Measurements from ENCODE around the gene ANKMY2.
A peak's percentile ranks its signal among the peaks of the same experiment; 100 is the strongest.

ANKMY2 gene

DNA sequence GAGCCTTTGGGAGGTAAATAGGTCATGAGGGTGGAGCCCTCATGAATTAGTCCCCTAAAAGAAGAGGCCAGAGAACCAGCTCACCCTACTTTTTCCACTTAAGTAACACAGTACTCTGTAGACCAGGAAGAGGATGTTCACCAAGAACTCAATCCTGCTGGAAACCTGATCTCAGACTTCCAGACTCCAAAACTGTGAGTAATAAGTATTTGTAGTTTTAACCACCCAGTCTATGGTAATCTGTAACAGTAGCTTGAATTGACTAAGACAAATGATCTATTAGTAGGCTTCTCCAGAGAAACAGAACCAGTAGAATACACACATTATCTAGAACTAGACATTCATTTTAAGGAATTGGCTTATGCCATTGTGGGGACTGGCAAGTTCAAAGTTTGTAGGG lies 51.5 kb downstream of the ANKMY2 start:
- no peak for DNase-seq

DNA sequence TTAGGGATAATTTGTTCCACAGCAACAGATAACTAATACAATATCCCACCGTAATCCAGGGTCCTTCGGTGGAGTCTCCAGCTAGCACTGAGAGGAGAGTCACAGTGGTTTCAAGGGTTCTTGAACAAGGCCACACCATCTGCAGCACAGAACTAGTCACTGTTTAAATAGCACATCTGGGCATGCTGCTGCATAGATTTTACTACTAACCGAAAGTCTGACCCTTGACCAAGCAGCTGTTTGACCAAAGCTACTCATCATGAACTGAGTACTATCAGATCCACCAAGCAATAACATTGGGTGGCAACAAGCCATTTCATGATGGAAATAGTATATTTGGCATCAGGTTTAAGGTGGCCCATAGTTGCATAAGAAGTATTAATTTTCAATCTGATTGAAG lies 53.2 kb downstream of the ANKMY2 start:
- H3K36me3 ChIP-seq: no peaks in the 10 kb centered on the region
- no peaks in the 10 kb centered on the region; the same call in 1 of the 2 replicates for H3K4me1 ChIP-seq
- H3K27me3 ChIP-seq: no peaks in the 10 kb centered on the region
- TF ChIP-seq, protein P1, sequence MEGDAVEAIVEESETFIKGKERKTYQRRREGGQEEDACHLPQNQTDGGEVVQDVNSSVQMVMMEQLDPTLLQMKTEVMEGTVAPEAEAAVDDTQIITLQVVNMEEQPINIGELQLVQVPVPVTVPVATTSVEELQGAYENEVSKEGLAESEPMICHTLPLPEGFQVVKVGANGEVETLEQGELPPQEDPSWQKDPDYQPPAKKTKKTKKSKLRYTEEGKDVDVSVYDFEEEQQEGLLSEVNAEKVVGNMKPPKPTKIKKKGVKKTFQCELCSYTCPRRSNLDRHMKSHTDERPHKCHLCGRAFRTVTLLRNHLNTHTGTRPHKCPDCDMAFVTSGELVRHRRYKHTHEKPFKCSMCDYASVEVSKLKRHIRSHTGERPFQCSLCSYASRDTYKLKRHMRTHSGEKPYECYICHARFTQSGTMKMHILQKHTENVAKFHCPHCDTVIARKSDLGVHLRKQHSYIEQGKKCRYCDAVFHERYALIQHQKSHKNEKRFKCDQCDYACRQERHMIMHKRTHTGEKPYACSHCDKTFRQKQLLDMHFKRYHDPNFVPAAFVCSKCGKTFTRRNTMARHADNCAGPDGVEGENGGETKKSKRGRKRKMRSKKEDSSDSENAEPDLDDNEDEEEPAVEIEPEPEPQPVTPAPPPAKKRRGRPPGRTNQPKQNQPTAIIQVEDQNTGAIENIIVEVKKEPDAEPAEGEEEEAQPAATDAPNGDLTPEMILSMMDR (IDR thresholded peaks at IDR 0.05; ENCODE audit: low read depth, low read length): no peak
- no peak for DNase-seq
- H3K4me3 ChIP-seq (ENCODE audit: low read depth, low read length): no peak overlapping the region
- H3K9me3 ChIP-seq: no peaks in the 10 kb centered on the region

More for the DNA sequence above, 51.5 kb downstream of the ANKMY2 start:
- H3K4me1 ChIP-seq: no peaks in the 10 kb centered on the region
- H3K27me3 ChIP-seq: no peaks in the 10 kb centered on the region
- TF ChIP-seq, protein P1 (IDR thresholded peaks at IDR 0.05; ENCODE audit: low read depth, low read length): no peak
- H3K4me3 ChIP-seq (ENCODE audit: low read depth, low read length): no peak overlapping the region
- H3K9me3 ChIP-seq: no peaks in the 10 kb centered on the region
- H3K36me3 ChIP-seq: no peaks in the 10 kb centered on the region

DNA sequence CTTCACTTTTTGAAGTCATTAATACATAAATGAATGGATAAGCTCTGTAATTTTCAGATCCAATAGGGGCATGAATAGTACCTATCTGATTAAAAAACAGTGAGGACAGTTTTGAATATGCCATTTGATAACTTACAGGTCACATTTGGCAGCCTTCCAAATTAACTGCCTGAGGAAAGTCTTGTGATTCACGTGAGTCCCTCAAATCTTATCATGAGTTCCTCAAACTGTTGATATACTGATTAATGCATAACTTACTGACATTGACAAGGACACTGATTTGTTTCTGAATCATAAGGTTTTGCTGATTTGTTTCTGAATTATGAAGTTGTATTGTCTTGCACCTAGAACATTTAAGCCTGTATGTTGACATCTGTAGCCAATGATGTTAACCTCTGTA lies 55.1 kb downstream of the ANKMY2 start:
- Histone ChIP-seq H3K36me3 (no peaks in the 10 kb centered on the region), H3K4me3 (ENCODE audit: low read depth, low read length) (no peak overlapping the region), H3K4me1 (no peaks in the 10 kb centered on the region; the same call in 1 of the 2 replicates), H3K9me3 (no peaks in the 10 kb centered on the region), H3K27me3 (no peaks in the 10 kb centered on the region)
- TF ChIP-seq, protein P1 (IDR thresholded peaks at IDR 0.05; ENCODE audit: low read depth, low read length): no peak
- no peak for DNase-seq

DNA sequence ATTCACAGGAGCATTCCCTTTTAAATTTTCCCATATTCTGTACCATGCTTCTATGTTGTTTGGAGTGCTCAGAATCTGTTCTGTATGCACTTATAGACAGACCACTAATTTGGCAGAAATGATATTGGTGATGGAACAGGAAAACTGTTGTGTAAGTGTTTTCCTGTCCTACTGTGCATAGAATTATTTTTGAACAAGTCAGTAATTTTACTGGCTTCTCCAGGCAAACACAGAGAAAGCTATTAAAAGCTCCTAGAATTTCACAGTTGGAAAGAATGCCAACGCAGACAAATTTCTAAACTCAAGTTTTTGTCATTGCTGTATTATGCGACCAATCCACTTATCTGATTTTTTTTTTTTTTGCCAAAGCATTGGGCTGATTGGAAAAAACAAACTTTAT lies 55.7 kb downstream of the ANKMY2 start:
- Histone ChIP-seq H3K4me3 (ENCODE audit: low read depth, low read length) (no peak overlapping the region), H3K4me1 (no peaks in the 10 kb centered on the region; the same call in 1 of the 2 replicates)
- no peak for DNase-seq

DNA sequence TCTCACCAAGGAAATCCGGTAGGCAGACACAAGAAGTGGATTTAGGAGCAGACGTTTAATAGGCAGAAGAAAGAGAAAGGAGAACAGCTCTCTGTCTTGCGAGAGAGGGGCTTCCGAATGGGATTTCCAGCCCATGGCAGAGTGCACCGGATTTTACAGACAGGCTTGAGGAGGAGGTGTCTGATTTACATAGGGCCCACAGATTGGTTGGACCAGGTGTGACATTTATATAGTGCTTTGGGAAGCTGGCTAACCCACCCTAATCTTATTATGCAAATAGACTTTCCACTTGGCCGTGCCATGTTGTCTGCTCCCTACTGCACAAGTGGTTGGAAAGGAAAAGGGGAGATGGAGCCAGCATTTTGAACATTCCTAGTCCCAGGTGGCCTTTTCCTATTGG lies 57.8 kb downstream of the ANKMY2 start:
- no peaks in the 10 kb centered on the region; the same call in 1 of the 2 replicates for H3K4me1 ChIP-seq
- H3K4me3 ChIP-seq (ENCODE audit: low read depth, low read length): peak overlapping the region; percentile 55
- DNase-seq: peak; percentile 56
- no peaks in the 10 kb centered on the region for H3K36me3 ChIP-seq
- no peaks in the 10 kb centered on the region for H3K27me3 ChIP-seq
- TF ChIP-seq, protein P1 (IDR thresholded peaks at IDR 0.05; ENCODE audit: low read depth, low read length): no peak
- H3K9me3 ChIP-seq: no peaks in the 10 kb centered on the region

More for the DNA sequence above, 55.7 kb downstream of the ANKMY2 start:
- no peaks in the 10 kb centered on the region for H3K36me3 ChIP-seq
- TF ChIP-seq, protein P1 (IDR thresholded peaks at IDR 0.05; ENCODE audit: low read depth, low read length): no peak
- H3K27me3 ChIP-seq: no peaks in the 10 kb centered on the region
- no peaks in the 10 kb centered on the region for H3K9me3 ChIP-seq

DNA sequence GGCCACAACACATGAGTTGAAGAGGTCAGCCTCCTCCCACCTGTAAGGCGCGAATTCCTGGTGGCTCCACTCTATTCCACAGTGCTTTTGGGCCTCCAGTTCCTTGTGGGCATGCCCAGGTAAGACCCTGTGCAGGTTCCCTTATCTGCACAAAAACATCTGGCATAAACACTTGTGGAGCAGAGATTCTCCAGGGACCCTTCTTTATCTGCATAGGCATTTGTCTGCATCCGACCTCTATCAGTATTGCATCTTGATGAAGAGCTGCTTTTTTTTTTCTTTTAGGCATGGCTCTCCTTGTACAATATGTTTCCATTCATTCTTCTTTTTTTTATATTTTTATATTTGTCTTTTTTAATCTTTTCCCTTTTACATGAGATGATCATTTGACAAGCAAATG lies 58.4 kb downstream of the ANKMY2 start:
- TF ChIP-seq, protein P1 (IDR thresholded peaks at IDR 0.05; ENCODE audit: low read depth, low read length): no peak
- H3K9me3 ChIP-seq: no peaks in the 10 kb centered on the region

More for the DNA sequence above, 58.4 kb downstream of the ANKMY2 start:
- DNase-seq: no peak
- Histone ChIP-seq H3K4me3 (ENCODE audit: low read depth, low read length) (peak overlapping the region; percentile 55), H3K36me3 (no peaks in the 10 kb centered on the region), H3K27me3 (no peaks in the 10 kb centered on the region), H3K4me1 (no peaks in the 10 kb centered on the region; the same call in none of the 2 replicates)
